Liver (tissue), 9 donors: Measurements from ENCODE around the gene NGFR. TPM values are rescaled to one million over a fixed set of nuclear protein-coding genes. Genes with fewer than 3 reads are reported as not detected.
"Not testable (repeated sequence)": the region's sequence is repeated elsewhere in the genome, so short reads cannot be mapped to it uniquely, and the experiment has no call there.

ENCODE experiments used
- DNase-seq: peaks from one replicate; pipeline ENCODE4 v3.0.0-alpha.2; 2017; ENCODE audit warnings: low spot score
- H3K27ac ChIP-seq, 2 donors: one replicate each; pipeline ENCODE4 v1.7.0; 2013; ENCODE audit warnings: inconsistent platforms in 2 of 2, low read length in 2 of 2, control low read depth in 1 of 2, low read depth in 1 of 2, mild to moderate bottlenecking in 1 of 2
- H3K27me3 ChIP-seq, 4 donors: one replicate each; pipeline versions ENCODE4 v1.6.1 to v1.7.0; 2013; ENCODE audit warnings: low read length in 3 of 4, inconsistent platforms in 1 of 4, mild to moderate bottlenecking in 1 of 4, moderate library complexity in 1 of 4; ENCODE audit not compliant: control insufficient read depth in 4 of 4, insufficient read depth in 4 of 4
- H3K36me3 ChIP-seq, 4 donors: one replicate each; pipeline versions ENCODE4 v1.6.1 to v1.7.0; 2013; ENCODE audit warnings: low read length in 3 of 4, mild to moderate bottlenecking in 3 of 4, low read depth in 1 of 4, moderate library complexity in 1 of 4; ENCODE audit not compliant: control insufficient read depth in 4 of 4, insufficient read depth in 3 of 4
- H3K4me1 ChIP-seq, 4 donors: one replicate each; pipeline versions ENCODE4 v1.6.1 to v1.7.0; 2013; ENCODE audit warnings: low read length in 3 of 4, mild to moderate bottlenecking in 3 of 4, moderate library complexity in 1 of 4; ENCODE audit not compliant: control insufficient read depth in 4 of 4, insufficient read depth in 4 of 4
- H3K4me3 ChIP-seq, 3 donors: one replicate each; pipeline versions ENCODE4 v1.6.1 to v1.7.0; 2013; ENCODE audit warnings: low read length in 3 of 3, control low read depth in 1 of 3, low read depth in 1 of 3, mild to moderate bottlenecking in 1 of 3
- H3K9ac ChIP-seq, 2 donors: one replicate each; pipeline ENCODE4 v1.7.0; 2013; ENCODE audit warnings: low read length in 2 of 2, mild to moderate bottlenecking in 2 of 2, moderate library complexity in 2 of 2, control low read depth in 1 of 2, low read depth in 1 of 2
- H3K9me3 ChIP-seq, 4 donors: one replicate each; pipeline versions ENCODE4 v1.6.1 to v1.7.0; 2013; ENCODE audit warnings: low read length in 3 of 4; ENCODE audit not compliant: control insufficient read depth in 4 of 4
- CTCF ChIP-seq: fragments of 150-350 bp; IDR thresholded peaks from 2 replicates; pipeline ENCODE4 v1.5.1; 2017; ENCODE audit warnings: improper control_type of control experiment, low read depth, low read length; ENCODE audit not compliant: missing input control
- EGR1 ChIP-seq, 2 donors: IDR thresholded peaks; 2 replicates each; pipeline ENCODE4 v1.6.1; 2016 to 2018; ENCODE audit warnings: antibody characterized with exemption in 2 of 2, low read depth in 2 of 2
- FOXA1 ChIP-seq: IDR thresholded peaks from 2 replicates; pipeline ENCODE4 v1.6.1; 2016; ENCODE audit warnings: antibody characterized with exemption
- GABPA ChIP-seq, 2 donors: IDR thresholded peaks in 1 of 2; conservative IDR thresholded peaks in 1 of 2; 2 replicates each; pipeline ENCODE4 v1.6.1; 2016; ENCODE audit warnings: antibody characterized with exemption in 2 of 2, mild to moderate bottlenecking in 1 of 2, moderate library complexity in 1 of 2
- HNF4A ChIP-seq, 2 donors: conservative IDR thresholded peaks; 2 replicates each; pipeline ENCODE4 v1.6.1; 2016; ENCODE audit warnings: antibody characterized with exemption in 2 of 2, mild to moderate bottlenecking in 2 of 2
- HNF4G ChIP-seq: IDR thresholded peaks from 2 replicates; pipeline ENCODE4 v1.6.1; 2016; ENCODE audit warnings: antibody characterized with exemption
- MAX ChIP-seq: IDR thresholded peaks from 2 replicates; pipeline ENCODE4 v1.6.1; 2016; ENCODE audit warnings: antibody characterized with exemption
- NR2F2 ChIP-seq: IDR thresholded peaks from 2 replicates; pipeline ENCODE4 v1.6.1; 2016; ENCODE audit warnings: antibody characterized with exemption
- RAD21 ChIP-seq, 2 donors: IDR thresholded peaks; 2 replicates each; pipeline ENCODE4 v1.6.1; 2016; ENCODE audit warnings: antibody characterized with exemption in 2 of 2, mild to moderate bottlenecking in 2 of 2
- RXRA ChIP-seq, 2 donors: IDR thresholded peaks; 2 replicates each; pipeline ENCODE4 v1.6.1; 2017 to 2018; ENCODE audit warnings: antibody characterized with exemption in 2 of 2, mild to moderate bottlenecking in 1 of 2
- SP1 ChIP-seq: IDR thresholded peaks from 2 replicates; pipeline ENCODE4 v1.6.1; 2018; ENCODE audit warnings: antibody characterized with exemption, mild to moderate bottlenecking
- YY1 ChIP-seq: IDR thresholded peaks from 2 replicates; pipeline ENCODE4 v1.6.1; 2016; ENCODE audit warnings: antibody characterized with exemption, mild to moderate bottlenecking
- ZBTB33 ChIP-seq: IDR thresholded peaks from 2 replicates; pipeline ENCODE4 v1.6.1; 2016; ENCODE audit warnings: antibody characterized with exemption
- WGBS: extraction: QIAGEN DNeasy Blood & Tissue Kit; methylation state at CpG from one replicate; pipeline ENCODE4 v1.1.7; 2013; 5-methylcytosine and 5-hydroxymethylcytosine counted together
- polyA plus RNA-seq, 2 donors: library from polyadenylated mRNA; stranded (reverse) in 1 of 2; unstranded in 1 of 2; fragments of 200-250 nt in 1 of 2; fragments of >200 nt in 1 of 2; fragmentation: Nextera tagmentation in 1 of 2; extraction: Ambion mirVana in 1 of 2; gene quantifications; one replicate each; pipeline versions ENCODE4 v1.2.1 to v1.2.3, GENCODE V29; 2013 to 2015
- total RNA-seq, 2 donors: library from RNA; depleted of rRNA; stranded (reverse); fragments of >200 nt; gene quantifications; one replicate each; pipeline ENCODE4 v1.2.3, GENCODE V29; 2014
- donor health status: healthy.
- donor health status: healthy.
- donor health status: healthy.
- donor health status: healthy.
- donor health status: healthy.

Gene NGFR
- total and polyA plus RNA-seq, 4 donors = 6.9 to 11.0 (median 10.5) TPM

GRCh38 chr17:49550764-49551163 is 55.7 kb downstream of the NGFR start:
- H3K9ac ChIP-seq, H3K36me3 ChIP-seq, H3K27ac ChIP-seq, H3K9me3 ChIP-seq, DNase-seq, H3K4me3 ChIP-seq, H3K27me3 ChIP-seq: not testable (repeated sequence)
- WGBS = 96% methylated on average over 9 of the region's 9 CpGs
- H3K4me1 ChIP-seq = peaks cover 2 to 30% (median 24%) of the 10 kb centered on the region in 4 donors

- DNase-seq = peak; percentile 33
- TF ChIP-seq HNF4A (conservative IDR thresholded peaks at IDR 0.05) (peak; percentile 89 to 94), MAX (no peak), FOXA1 (no peak), RAD21 (IDR thresholded peaks at IDR 0.05) (peak; percentile 13 to 36), EGR1 (IDR thresholded peaks at IDR 0.05; ENCODE audit: low read depth in 2 of 2) (no peak), CTCF (no peak), NR2F2 (peak; percentile 72), RXRA (IDR thresholded peaks at IDR 0.05) (peak; percentile 78 to 87), GABPA (IDR thresholded peaks at IDR 0.05 in 1 of 2, conservative IDR thresholded peaks at IDR 0.05 in 1 of 2) (no peak), YY1 (no peak), ZBTB33 (no peak), SP1 (peak; percentile 56), HNF4G (peak; percentile 62)
- Histone ChIP-seq H3K36me3 (no peaks in the 10 kb centered on the region), H3K4me3 (no peak overlapping the region), H3K9me3 (no peaks in the 10 kb centered on the region), H3K27ac (no peak overlapping the region), H3K4me1 (peaks cover 5 to 34% (median 24%) of the 10 kb centered on the region in 4 donors), H3K9ac (no peak overlapping the region), H3K27me3 (no peaks in the 10 kb centered on the region)
- WGBS = 70% methylated on average over 12 of the region's 12 CpGs
Observed at GRCh38 chr17:49551221-49552069, 56.4 kb downstream of the NGFR start.
